H1 (cell line): ENCODE results near the gene RENBP.

Experiments
- ASH2L ChIP-seq: fragments of 200-600, 300-600 bp; sonication (generic); IDR thresholded peaks from one replicate; pipeline ENCODE4 v1.7.1; 2017; ENCODE audit warnings: low read length
- EZH2 ChIP-seq: fragments of 200-600 bp; sonication (generic); IDR thresholded peaks from 2 replicates; pipeline ENCODE4 v1.7.1; 2012; ENCODE audit warnings: low read depth, mild to moderate bottlenecking, moderate library complexity, low read length, inconsistent platforms; ENCODE audit not compliant: severe bottlenecking
- POLR2A ChIP-seq, 2 experiments: IDR thresholded peaks; 1 replicate in 1 of 2; 2 replicates in 1 of 2; pipeline ENCODE4 v1.6.1; 2011; ENCODE audit warnings: low read depth in 2 of 2, low read length in 2 of 2, mild to moderate bottlenecking in 2 of 2; ENCODE audit errors: control extremely low read depth in 1 of 2
- RNF2 ChIP-seq: fragments of 200-900, 300-1000 bp; sonication (generic); IDR thresholded peaks from 2 replicates; pipeline ENCODE4 v1.7.1; 2016; ENCODE audit warnings: borderline replicate concordance, low read depth, mild to moderate bottlenecking, antibody characterized with exemption, low read length; ENCODE audit not compliant: poor library complexity, severe bottlenecking; ENCODE audit errors: missing control alignments
- TAF1 ChIP-seq: IDR thresholded peaks from 2 replicates; pipeline ENCODE4 v1.6.1; 2011; ENCODE audit warnings: mild to moderate bottlenecking, low read depth, low read length
- TBP ChIP-seq: IDR thresholded peaks from 2 replicates; pipeline ENCODE4 v1.6.1; 2011; ENCODE audit warnings: low read depth, low read length, improper control_type of control experiment
- TF ChIP-seq, protein P1 (sequence below), 3 experiments: IDR thresholded peaks; 1 replicate in 2 of 3; 2 replicates in 1 of 3; pipeline versions ENCODE4 v1.5.1 to v1.6.1; 2011; ENCODE audit warnings: low read length in 3 of 3, mild to moderate bottlenecking in 3 of 3, inconsistent platforms in 2 of 3, low read depth in 1 of 3, moderate library complexity in 1 of 3; ENCODE audit not compliant: insufficient read depth in 1 of 3; ENCODE audit errors: control extremely low read depth in 1 of 3
- TF ChIP-seq, protein P2 (sequence below): IDR thresholded peaks from 2 replicates; pipeline ENCODE4 v1.6.1; 2011; ENCODE audit warnings: low read length, improper control_type of control experiment

DNA sequence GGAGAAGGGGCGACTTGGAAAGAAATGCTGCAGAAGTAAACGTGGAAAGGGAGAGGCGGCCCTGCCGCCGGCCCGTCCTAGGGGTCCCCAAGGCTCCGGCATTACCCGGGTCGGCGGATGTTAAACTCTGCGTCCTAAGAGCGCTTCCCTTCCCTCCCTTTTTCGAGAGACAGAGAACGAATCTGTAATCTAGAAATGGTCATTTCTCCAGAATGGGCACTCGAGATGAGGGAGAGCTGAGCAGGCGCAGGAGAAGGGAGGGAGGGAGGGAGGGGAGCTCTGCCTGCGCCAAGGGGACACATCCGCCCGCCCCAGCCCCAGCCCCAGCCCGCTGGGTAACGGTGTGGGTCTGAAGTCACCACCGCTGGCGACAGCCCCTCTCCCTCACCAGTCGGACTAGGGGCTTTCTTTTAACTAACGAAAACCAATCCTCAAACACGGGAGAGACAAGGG is 25.5 kb upstream of the RENBP start:
- TF ChIP-seq TAF1, result no peak
- no peak for TF ChIP-seq ASH2L
- no peak for TF ChIP-seq TBP
- no peak for TF ChIP-seq EZH2
- no peak for TF ChIP-seq POLR2A (IDR thresholded peaks at IDR 0.05; ENCODE audit: control extremely low read depth in 1 of 2, low read depth in 2 of 2, low read length in 2 of 2)
- TF ChIP-seq, protein P1, sequence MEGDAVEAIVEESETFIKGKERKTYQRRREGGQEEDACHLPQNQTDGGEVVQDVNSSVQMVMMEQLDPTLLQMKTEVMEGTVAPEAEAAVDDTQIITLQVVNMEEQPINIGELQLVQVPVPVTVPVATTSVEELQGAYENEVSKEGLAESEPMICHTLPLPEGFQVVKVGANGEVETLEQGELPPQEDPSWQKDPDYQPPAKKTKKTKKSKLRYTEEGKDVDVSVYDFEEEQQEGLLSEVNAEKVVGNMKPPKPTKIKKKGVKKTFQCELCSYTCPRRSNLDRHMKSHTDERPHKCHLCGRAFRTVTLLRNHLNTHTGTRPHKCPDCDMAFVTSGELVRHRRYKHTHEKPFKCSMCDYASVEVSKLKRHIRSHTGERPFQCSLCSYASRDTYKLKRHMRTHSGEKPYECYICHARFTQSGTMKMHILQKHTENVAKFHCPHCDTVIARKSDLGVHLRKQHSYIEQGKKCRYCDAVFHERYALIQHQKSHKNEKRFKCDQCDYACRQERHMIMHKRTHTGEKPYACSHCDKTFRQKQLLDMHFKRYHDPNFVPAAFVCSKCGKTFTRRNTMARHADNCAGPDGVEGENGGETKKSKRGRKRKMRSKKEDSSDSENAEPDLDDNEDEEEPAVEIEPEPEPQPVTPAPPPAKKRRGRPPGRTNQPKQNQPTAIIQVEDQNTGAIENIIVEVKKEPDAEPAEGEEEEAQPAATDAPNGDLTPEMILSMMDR (IDR thresholded peaks at IDR 0.05; ENCODE audit: control extremely low read depth in 1 of 3, insufficient read depth in 1 of 3, low read depth in 1 of 3, low read length in 3 of 3), result no peak
- TF ChIP-seq RNF2, result no peak
- TF ChIP-seq, protein P2, sequence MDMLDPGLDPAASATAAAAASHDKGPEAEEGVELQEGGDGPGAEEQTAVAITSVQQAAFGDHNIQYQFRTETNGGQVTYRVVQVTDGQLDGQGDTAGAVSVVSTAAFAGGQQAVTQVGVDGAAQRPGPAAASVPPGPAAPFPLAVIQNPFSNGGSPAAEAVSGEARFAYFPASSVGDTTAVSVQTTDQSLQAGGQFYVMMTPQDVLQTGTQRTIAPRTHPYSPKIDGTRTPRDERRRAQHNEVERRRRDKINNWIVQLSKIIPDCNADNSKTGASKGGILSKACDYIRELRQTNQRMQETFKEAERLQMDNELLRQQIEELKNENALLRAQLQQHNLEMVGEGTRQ, result no peak
